OCI-LY7 (cell line): ENCODE results near the gene CRYGN.

Source experiments
- EZH2phosphoT487 ChIP-seq: fragments of 200-600 bp; sonication (generic); IDR thresholded peaks from 2 replicates; pipeline ENCODE4 v1.6.1; 2018; ENCODE audit warnings: low read depth, borderline replicate concordance, mild to moderate bottlenecking, mixed run types, antibody characterized with exemption, low read length, moderate library complexity, mixed read lengths
- TF ChIP-seq, protein P1 (sequence below): fragments of 200-600 bp; sonication (generic); conservative IDR thresholded peaks from 2 replicates; pipeline ENCODE4 v1.5.1; 2014; ENCODE audit warnings: mild to moderate bottlenecking, antibody characterized with exemption, low read length, moderate library complexity, mixed read lengths

DNA sequence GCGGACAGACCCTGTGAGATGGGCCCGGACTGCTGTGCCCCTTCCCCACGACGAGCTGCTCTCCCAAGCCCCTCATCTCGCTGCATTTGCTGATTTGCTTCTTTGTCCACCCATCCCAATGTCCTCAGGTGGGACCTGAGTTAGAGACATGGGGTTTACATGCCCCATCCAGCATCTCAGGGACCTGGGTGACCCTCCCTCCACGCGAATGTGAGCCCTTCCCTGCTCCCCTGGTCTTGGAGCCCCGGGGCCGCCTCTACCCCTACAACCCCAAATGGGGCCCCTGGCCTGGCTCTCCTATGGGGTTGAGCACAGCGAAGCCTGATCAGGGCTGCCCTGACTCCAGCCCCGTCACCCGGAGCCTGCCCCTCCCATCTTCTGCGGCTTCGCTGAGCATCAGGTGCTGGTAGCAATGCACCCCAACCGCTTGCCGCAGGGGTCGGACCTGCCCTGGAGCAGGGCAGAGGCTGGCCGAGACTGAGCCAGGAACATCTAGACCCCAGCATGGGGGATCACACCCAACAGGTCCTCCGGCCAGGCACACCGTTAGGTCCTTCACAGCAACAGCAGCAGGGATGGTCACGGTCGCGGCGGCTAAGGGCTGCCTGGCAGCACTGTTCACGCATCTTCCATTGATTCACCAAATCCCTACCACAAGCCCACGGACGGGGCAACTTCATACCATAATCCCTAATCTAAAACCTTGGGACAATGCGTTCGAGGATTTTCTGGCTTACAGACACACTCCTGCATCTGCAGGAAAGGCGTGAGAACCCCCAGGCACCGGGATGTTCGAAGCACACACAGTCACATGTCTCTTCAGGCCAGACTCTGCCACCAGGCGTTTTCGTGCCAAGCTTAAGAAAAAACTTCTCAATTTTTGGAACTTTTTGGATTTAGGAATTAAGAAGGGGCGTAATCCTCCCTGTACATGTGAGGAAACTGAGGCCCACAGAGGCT, 45.6 kb downstream of the CRYGN start:
- TF ChIP-seq, protein P1, sequence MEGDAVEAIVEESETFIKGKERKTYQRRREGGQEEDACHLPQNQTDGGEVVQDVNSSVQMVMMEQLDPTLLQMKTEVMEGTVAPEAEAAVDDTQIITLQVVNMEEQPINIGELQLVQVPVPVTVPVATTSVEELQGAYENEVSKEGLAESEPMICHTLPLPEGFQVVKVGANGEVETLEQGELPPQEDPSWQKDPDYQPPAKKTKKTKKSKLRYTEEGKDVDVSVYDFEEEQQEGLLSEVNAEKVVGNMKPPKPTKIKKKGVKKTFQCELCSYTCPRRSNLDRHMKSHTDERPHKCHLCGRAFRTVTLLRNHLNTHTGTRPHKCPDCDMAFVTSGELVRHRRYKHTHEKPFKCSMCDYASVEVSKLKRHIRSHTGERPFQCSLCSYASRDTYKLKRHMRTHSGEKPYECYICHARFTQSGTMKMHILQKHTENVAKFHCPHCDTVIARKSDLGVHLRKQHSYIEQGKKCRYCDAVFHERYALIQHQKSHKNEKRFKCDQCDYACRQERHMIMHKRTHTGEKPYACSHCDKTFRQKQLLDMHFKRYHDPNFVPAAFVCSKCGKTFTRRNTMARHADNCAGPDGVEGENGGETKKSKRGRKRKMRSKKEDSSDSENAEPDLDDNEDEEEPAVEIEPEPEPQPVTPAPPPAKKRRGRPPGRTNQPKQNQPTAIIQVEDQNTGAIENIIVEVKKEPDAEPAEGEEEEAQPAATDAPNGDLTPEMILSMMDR = no peak
- no peak for TF ChIP-seq EZH2phosphoT487
